COLO829 (cell line): Measurements from ENCODE around the gene OGFOD2.
"Not testable (repeated sequence)": the region's sequence is repeated elsewhere in the genome, so short reads cannot be mapped to it uniquely, and the experiment has no call there.

ENCODE experiments used
- DNase-seq: peaks from one replicate; pipeline ENCODE4 v3.0.0; 2012; ENCODE audit warnings: low spot score

Gene OGFOD2

GRCh38 chr12:122974892-122975789 lies at the start of gene OGFOD2:
TSS of gene OGFOD2 (plus strand) at chr12:122975244. CDS start at chr12:122975252, 8 bp downstream.
- DNase-seq: peak; percentile 88

GRCh38 chr12:122927756-122928403 lies 47.2 kb upstream of the OGFOD2 start:
- no peak for DNase-seq

- DNase-seq: no peak
Observed at GRCh38 chr12:122928404-122929147, 46.5 kb upstream of the OGFOD2 start.

- DNase-seq: no peak
Observed at GRCh38 chr12:122929148-122929538, 45.9 kb upstream of the OGFOD2 start.

GRCh38 chr12:122929812-122930211 lies 45.2 kb upstream of the OGFOD2 start:
- no peak for DNase-seq

- no peak for DNase-seq
Observed at GRCh38 chr12:122932207-122932606, 42.8 kb upstream of the OGFOD2 start.

GRCh38 chr12:122934722-122935121 lies 40.3 kb upstream of the OGFOD2 start:
- no peak for DNase-seq

GRCh38 chr12:122935318-122935717 lies 39.7 kb upstream of the OGFOD2 start:
- DNase-seq: no peak

GRCh38 chr12:122937622-122938091 lies 37.4 kb upstream of the OGFOD2 start:
- no peak for DNase-seq

GRCh38 chr12:122939125-122939524 lies 35.9 kb upstream of the OGFOD2 start:
- DNase-seq: no peak

- DNase-seq: not testable (repeated sequence)
Observed at GRCh38 chr12:122941351-122941750, 33.7 kb upstream of the OGFOD2 start.

- no peak for DNase-seq
Observed at GRCh38 chr12:122942637-122943036, 32.4 kb upstream of the OGFOD2 start.

GRCh38 chr12:122943196-122943595 lies 31.8 kb upstream of the OGFOD2 start:
- DNase-seq: no peak

- peak; percentile 91 for DNase-seq
Observed at GRCh38 chr12:122944605-122945592, 30.1 kb upstream of the OGFOD2 start.

- DNase-seq: peak; percentile 98
Observed at GRCh38 chr12:122946690-122947341, 28.2 kb upstream of the OGFOD2 start.

GRCh38 chr12:122947352-122947792 lies 27.7 kb upstream of the OGFOD2 start:
- DNase-seq: no peak

GRCh38 chr12:122948605-122949004 lies 26.4 kb upstream of the OGFOD2 start:
- no peak for DNase-seq

GRCh38 chr12:122949405-122949804 lies 25.6 kb upstream of the OGFOD2 start:
- DNase-seq: no peak

- no peak for DNase-seq
Observed at GRCh38 chr12:122949816-122950675, 25.0 kb upstream of the OGFOD2 start.

- no peak for DNase-seq
Observed at GRCh38 chr12:122951406-122951805, 23.6 kb upstream of the OGFOD2 start.
